Measurements from ENCODE around the gene LMO4.

LMO4 gene

DNA sequence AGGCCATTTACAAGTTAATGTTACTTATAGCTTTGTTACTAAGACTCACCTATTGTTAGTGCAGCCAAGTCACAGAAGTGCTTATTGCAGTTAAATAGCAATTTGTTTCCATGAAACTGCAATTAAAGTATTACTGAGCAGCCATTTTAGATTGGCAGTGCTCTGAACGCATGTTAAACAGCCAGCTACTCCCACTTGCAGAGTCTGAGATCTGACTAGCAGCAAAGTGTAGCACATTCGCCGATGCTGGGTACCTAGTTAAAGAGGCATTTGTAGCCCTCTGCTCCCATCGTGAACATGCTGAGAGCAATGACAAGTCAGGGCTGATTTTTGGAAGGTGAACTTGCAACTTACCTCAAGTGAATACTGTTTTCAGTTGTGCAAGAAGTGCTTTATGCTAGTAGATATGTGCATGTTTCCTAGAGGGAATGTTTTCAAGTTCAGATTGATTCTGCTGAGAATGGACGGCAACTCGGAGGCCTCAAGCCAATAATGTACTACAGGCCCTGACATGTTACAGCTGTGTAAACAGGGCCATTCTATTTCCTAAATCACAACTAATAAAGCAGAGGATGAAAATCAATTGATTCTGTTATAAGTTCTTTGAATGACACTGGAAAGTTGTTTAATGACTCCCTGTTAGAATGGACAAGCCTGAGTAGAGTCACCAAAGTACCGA, 19.8 kb downstream of the LMO4 start:
- no peak overlapping the region for H2AFZ ChIP-seq (ENCODE audit: low read length)
- peaks cover 23% of the 10 kb centered on the region for H3K36me3 ChIP-seq (ENCODE audit: insufficient read depth, low read length)
- TF ChIP-seq, protein P1, sequence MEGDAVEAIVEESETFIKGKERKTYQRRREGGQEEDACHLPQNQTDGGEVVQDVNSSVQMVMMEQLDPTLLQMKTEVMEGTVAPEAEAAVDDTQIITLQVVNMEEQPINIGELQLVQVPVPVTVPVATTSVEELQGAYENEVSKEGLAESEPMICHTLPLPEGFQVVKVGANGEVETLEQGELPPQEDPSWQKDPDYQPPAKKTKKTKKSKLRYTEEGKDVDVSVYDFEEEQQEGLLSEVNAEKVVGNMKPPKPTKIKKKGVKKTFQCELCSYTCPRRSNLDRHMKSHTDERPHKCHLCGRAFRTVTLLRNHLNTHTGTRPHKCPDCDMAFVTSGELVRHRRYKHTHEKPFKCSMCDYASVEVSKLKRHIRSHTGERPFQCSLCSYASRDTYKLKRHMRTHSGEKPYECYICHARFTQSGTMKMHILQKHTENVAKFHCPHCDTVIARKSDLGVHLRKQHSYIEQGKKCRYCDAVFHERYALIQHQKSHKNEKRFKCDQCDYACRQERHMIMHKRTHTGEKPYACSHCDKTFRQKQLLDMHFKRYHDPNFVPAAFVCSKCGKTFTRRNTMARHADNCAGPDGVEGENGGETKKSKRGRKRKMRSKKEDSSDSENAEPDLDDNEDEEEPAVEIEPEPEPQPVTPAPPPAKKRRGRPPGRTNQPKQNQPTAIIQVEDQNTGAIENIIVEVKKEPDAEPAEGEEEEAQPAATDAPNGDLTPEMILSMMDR (IDR thresholded peaks at IDR 0.05; ENCODE audit: low read length) = no peak
- no peak for TF ChIP-seq EZH2 (IDR thresholded peaks at IDR 0.05; ENCODE audit: borderline replicate concordance, low read length)
- H3K9ac ChIP-seq (ENCODE audit: low read length) = no peak overlapping the region
- H3K4me3 ChIP-seq (ENCODE audit: low read depth, low read length, poor library complexity, severe bottlenecking) = no peak overlapping the region
- no peak overlapping the region for H3K4me2 ChIP-seq (ENCODE audit: low read length)
- H3F3A ChIP-seq (ENCODE audit: insufficient read depth, low read length) = no peaks in the 10 kb centered on the region
- no peak overlapping the region for H3K27ac ChIP-seq (ENCODE audit: low read depth, low read length, poor library complexity, severe bottlenecking)
- no peaks in the 10 kb centered on the region for H4K20me1 ChIP-seq (ENCODE audit: insufficient read depth, low read length)
- H3K79me2 ChIP-seq (ENCODE audit: insufficient read depth, low read length) = no peaks in the 10 kb centered on the region
- no peaks in the 10 kb centered on the region for H3K9me2 ChIP-seq (ENCODE audit: low read depth, low read length)
- H3K27me3 ChIP-seq (ENCODE audit: insufficient read depth, low read length) = no peaks in the 10 kb centered on the region
- H3K4me1 ChIP-seq (ENCODE audit: insufficient read depth, low read length, severe bottlenecking) = peaks cover 12% of the 10 kb centered on the region
- H3K9me3 ChIP-seq (ENCODE audit: low read length) = no peaks in the 10 kb centered on the region

DNA sequence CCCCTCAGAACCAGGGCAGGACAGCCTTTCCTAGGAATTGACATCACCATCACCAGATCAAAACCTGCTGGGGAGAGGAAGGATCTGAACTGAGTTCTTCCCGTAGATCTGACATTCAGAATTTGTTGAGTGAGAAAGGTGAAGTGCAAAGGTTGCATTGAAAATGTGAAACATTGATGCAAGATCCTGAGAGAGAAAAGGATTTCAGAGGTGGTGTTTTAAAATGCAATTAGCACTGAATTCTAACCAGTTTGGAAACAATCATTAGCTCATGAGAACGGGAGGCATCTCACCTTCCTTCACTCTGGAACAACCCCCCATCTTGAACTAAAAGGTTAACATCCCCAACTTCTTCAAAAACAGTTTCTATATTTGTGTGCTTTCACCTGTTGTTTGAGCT, 20.4 kb downstream of the LMO4 start:
- H3K27ac ChIP-seq (ENCODE audit: low read depth, low read length, poor library complexity, severe bottlenecking) = no peak overlapping the region
- no peak overlapping the region for H2AFZ ChIP-seq (ENCODE audit: low read length)
- H3K36me3 ChIP-seq (ENCODE audit: insufficient read depth, low read length) = peaks cover 17% of the 10 kb centered on the region
- H3K27me3 ChIP-seq (ENCODE audit: insufficient read depth, low read length) = no peaks in the 10 kb centered on the region
- TF ChIP-seq, protein P1 (IDR thresholded peaks at IDR 0.05; ENCODE audit: low read length) = no peak
- no peak for TF ChIP-seq EZH2 (IDR thresholded peaks at IDR 0.05; ENCODE audit: borderline replicate concordance, low read length)
- H3K4me2 ChIP-seq (ENCODE audit: low read length) = no peak overlapping the region
- H4K20me1 ChIP-seq (ENCODE audit: insufficient read depth, low read length) = no peaks in the 10 kb centered on the region
- H3K9me2 ChIP-seq (ENCODE audit: low read depth, low read length) = no peaks in the 10 kb centered on the region
- H3K4me1 ChIP-seq (ENCODE audit: insufficient read depth, low read length, severe bottlenecking) = peaks cover 12% of the 10 kb centered on the region
- no peak overlapping the region for H3K4me3 ChIP-seq (ENCODE audit: low read depth, low read length, poor library complexity, severe bottlenecking)
- H3K79me2 ChIP-seq (ENCODE audit: insufficient read depth, low read length) = no peaks in the 10 kb centered on the region
- no peaks in the 10 kb centered on the region for H3K9me3 ChIP-seq (ENCODE audit: low read length)
- H3K9ac ChIP-seq (ENCODE audit: low read length) = no peak overlapping the region
- H3F3A ChIP-seq (ENCODE audit: insufficient read depth, low read length) = no peaks in the 10 kb centered on the region

DNA sequence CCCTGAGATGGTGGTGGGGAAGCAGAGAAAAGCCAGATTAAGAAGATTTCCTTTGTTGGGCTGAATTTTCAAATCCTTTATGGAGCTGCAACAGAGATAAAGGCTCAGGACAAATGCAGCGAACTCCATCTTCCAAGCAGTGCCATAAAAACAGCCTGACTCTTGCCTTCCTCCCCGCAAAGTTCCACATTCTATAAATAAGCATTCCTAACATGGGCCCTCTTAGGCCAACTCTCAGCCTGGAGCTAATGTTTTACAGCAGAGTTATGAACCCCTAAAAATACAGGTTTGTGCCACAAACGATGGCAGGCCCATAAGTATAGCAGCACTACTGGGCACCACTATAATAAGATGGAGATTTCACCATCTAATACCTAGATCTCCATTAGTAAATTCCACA, 27.2 kb downstream of the LMO4 start:
- H3K9me3 ChIP-seq (ENCODE audit: low read length) = no peaks in the 10 kb centered on the region
- H3K9me2 ChIP-seq (ENCODE audit: low read depth, low read length) = no peaks in the 10 kb centered on the region
- H3F3A ChIP-seq (ENCODE audit: insufficient read depth, low read length) = no peaks in the 10 kb centered on the region
- H3K79me2 ChIP-seq (ENCODE audit: insufficient read depth, low read length) = no peaks in the 10 kb centered on the region
- H3K4me1 ChIP-seq (ENCODE audit: insufficient read depth, low read length, severe bottlenecking) = peaks cover 12% of the 10 kb centered on the region
- no peak overlapping the region for H3K4me2 ChIP-seq (ENCODE audit: low read length)
- no peaks in the 10 kb centered on the region for H3K27me3 ChIP-seq (ENCODE audit: insufficient read depth, low read length)
- H3K9ac ChIP-seq (ENCODE audit: low read length) = no peak overlapping the region
- no peak overlapping the region for H3K27ac ChIP-seq (ENCODE audit: low read depth, low read length, poor library complexity, severe bottlenecking)
- TF ChIP-seq, protein P1 (IDR thresholded peaks at IDR 0.05; ENCODE audit: low read length) = no peak
- no peak for TF ChIP-seq EZH2 (IDR thresholded peaks at IDR 0.05; ENCODE audit: borderline replicate concordance, low read length)
- H4K20me1 ChIP-seq (ENCODE audit: insufficient read depth, low read length) = no peaks in the 10 kb centered on the region
- H3K4me3 ChIP-seq (ENCODE audit: low read depth, low read length, poor library complexity, severe bottlenecking) = no peak overlapping the region
- H2AFZ ChIP-seq (ENCODE audit: low read length) = no peak overlapping the region
- no peaks in the 10 kb centered on the region for H3K36me3 ChIP-seq (ENCODE audit: insufficient read depth, low read length)
